DOHH2 (cell line): Measurements from ENCODE around the gene ENO2.

Source experiments
- EZH2phosphoT487 ChIP-seq: fragments of 200-600 bp; sonication (generic); IDR thresholded peaks from 2 replicates; pipeline ENCODE4 v1.6.1; 2017; ENCODE audit warnings: borderline replicate concordance, mild to moderate bottlenecking, antibody characterized with exemption, low read length, moderate library complexity, mixed read lengths
- TF ChIP-seq, protein P1 (sequence below): fragments of 200-600 bp; sonication (generic); IDR thresholded peaks from one replicate; pipeline ENCODE4 v1.5.1; 2014; ENCODE audit warnings: antibody characterized with exemption, mild to moderate bottlenecking, low read depth, low read length; ENCODE audit not compliant: poor library complexity, severe bottlenecking

DNA sequence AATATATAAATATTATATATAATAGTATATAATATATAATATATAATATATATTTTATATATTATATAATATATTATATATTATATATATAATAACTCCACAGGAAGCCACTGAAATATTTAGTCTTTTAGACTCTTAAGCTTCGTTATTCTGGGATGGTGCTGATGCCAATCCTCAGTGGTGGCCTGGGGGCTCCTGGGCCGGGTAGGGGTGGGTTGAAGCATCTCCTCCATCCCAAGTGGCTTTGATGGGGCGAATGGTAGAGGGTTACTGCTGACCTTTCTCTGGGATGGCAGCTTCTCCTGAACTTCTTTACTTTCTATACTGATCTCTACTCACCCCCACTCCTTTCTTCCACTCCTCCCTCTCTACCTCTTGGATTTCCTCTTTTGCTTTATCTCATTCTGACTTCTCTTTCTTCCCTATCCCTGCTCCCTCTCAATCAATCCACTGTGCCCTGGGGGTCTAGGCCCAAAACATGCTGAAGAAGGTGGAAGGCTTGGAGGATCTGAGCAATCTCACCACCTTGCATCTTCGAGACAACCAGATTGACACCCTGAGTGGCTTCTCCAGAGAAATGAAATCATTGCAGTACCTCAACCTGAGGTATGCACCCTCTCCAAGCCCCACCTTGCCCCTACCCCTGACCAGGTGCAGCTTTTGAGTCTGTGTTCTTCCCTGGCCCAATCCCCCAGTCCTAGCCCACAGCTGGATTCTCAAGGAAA, 4.8 kb upstream of the ENO2 start:
- TF ChIP-seq, protein P1, sequence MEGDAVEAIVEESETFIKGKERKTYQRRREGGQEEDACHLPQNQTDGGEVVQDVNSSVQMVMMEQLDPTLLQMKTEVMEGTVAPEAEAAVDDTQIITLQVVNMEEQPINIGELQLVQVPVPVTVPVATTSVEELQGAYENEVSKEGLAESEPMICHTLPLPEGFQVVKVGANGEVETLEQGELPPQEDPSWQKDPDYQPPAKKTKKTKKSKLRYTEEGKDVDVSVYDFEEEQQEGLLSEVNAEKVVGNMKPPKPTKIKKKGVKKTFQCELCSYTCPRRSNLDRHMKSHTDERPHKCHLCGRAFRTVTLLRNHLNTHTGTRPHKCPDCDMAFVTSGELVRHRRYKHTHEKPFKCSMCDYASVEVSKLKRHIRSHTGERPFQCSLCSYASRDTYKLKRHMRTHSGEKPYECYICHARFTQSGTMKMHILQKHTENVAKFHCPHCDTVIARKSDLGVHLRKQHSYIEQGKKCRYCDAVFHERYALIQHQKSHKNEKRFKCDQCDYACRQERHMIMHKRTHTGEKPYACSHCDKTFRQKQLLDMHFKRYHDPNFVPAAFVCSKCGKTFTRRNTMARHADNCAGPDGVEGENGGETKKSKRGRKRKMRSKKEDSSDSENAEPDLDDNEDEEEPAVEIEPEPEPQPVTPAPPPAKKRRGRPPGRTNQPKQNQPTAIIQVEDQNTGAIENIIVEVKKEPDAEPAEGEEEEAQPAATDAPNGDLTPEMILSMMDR: no peak
- TF ChIP-seq EZH2phosphoT487: no peak
